Cardiac muscle cell (in vitro differentiated cells and primary cell): Measurements from ENCODE around the gene CCM2L. TPM values are rescaled to one million over a fixed set of nuclear protein-coding genes. Genes with fewer than 3 reads are reported as not detected.

Experiments used
- DNase-seq, 2 donors: peaks; one replicate each; pipeline versions ENCODE4 v3.0.0 to v3.0.0-alpha.2; 2010 to 2017; ENCODE audit warnings: low read depth in 1 of 2, low spot score in 1 of 2
- H3K27ac ChIP-seq: fragments of 200-600 bp; sonication (generic); 2 replicates; pipeline ENCODE4 v1.5.1; 2016
- H3K27me3 ChIP-seq: fragments of 200-600 bp; sonication (generic); 2 replicates; pipeline ENCODE4 v1.6.0; 2016; ENCODE audit warnings: control low read depth
- H3K36me3 ChIP-seq: fragments of 200-600 bp; sonication (generic); 2 replicates; pipeline ENCODE4 v1.5.1; 2016; ENCODE audit warnings: control low read depth
- H3K4me1 ChIP-seq: fragments of 200-600 bp; sonication (generic); 2 replicates; pipeline ENCODE4 v1.8.1; 2017; ENCODE audit warnings: low read depth, mild to moderate bottlenecking, mixed run types
- H3K4me3 ChIP-seq: fragments of 200-600 bp; sonication (generic); 2 replicates; pipeline ENCODE4 v1.5.1; 2016; ENCODE audit warnings: mild to moderate bottlenecking
- H3K9me3 ChIP-seq: fragments of 200-600 bp; sonication (generic); 2 replicates; pipeline ENCODE4 v1.5.1; 2017; ENCODE audit warnings: low read depth, mild to moderate bottlenecking, control low read depth
- CTCF ChIP-seq: IDR thresholded peaks from 2 replicates; pipeline ENCODE4 v1.5.1; 2012; ENCODE audit warnings: low read depth, mild to moderate bottlenecking, low read length
- polyA plus RNA-seq: library from polyadenylated mRNA; unstranded; fragments of >200 nt; fragmentation: Nextera tagmentation; extraction: Ambion mirVana; gene quantifications from 2 replicates; pipeline ENCODE4 v1.2.1, GENCODE V29; 2016
- total RNA-seq: library from RNA; depleted of rRNA; stranded (reverse); fragments of >200 nt; gene quantifications from 2 replicates; pipeline ENCODE4 v1.2.3, GENCODE V29; 2016

CCM2L gene
- total and polyA plus RNA-seq, 2 experiments from 2014 or later = 0.35 to 0.69 TPM

DNA sequence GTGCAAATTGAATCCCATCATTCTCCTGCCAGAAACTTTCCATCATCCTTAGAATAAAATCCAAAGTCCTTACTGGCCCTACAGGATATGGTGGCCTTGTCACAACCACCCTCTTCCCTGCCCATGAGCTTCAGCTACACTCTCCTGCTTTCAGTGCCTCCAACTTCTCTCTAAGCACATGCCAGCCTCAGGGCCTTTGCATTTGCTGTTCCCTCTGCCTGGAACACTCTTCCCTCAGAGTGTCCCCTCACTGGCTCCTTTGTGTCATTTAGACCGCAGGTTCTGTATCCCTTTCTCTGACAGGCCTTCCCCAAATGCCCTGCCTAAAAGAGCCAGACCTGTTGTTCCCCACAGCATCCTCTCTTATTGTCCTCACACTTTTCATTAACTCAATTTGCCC lies 60.0 kb downstream of the CCM2L start:
- TF ChIP-seq CTCF = no peak
- H3K27ac ChIP-seq = no peak overlapping the region
- H3K27me3 ChIP-seq = peaks cover 7% of the 10 kb centered on the region
- no peak for DNase-seq
- no peak overlapping the region for H3K4me3 ChIP-seq
- no peaks in the 10 kb centered on the region for H3K4me1 ChIP-seq
- H3K9me3 ChIP-seq = no peaks in the 10 kb centered on the region
- no peaks in the 10 kb centered on the region for H3K36me3 ChIP-seq

DNA sequence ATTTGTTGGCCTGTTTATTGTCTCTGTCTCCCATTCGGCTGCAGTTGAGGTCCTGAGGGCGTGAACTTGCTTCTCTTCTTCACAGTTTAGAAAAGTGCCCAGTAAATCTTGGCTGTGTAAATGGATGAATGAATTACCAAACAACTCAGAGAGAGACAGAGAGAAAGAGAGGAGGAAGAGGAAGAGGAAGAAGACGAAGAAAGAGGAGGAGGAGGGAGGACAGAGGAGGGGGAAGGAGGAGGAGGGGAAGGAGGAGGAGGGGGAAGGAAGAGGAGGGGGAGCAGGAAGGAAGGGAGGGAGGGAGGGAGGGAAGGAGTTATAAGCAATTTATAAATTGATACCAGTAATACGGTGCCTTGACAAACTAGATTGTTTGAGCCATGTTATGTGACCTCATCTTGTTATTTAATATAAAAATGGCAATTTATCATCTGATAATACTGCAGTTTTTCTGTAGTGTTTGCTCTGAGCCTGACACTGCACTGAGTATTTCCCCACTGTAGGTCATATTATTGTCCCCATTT lies 60.5 kb downstream of the CCM2L start:
- Histone ChIP-seq H3K36me3 (no peaks in the 10 kb centered on the region), H3K9me3 (no peaks in the 10 kb centered on the region), H3K27me3 (peaks cover 7% of the 10 kb centered on the region), H3K4me1 (no peaks in the 10 kb centered on the region), H3K4me3 (no peak overlapping the region), H3K27ac (no peak overlapping the region)
- TF ChIP-seq CTCF = no peak
- DNase-seq = no peak

DNA sequence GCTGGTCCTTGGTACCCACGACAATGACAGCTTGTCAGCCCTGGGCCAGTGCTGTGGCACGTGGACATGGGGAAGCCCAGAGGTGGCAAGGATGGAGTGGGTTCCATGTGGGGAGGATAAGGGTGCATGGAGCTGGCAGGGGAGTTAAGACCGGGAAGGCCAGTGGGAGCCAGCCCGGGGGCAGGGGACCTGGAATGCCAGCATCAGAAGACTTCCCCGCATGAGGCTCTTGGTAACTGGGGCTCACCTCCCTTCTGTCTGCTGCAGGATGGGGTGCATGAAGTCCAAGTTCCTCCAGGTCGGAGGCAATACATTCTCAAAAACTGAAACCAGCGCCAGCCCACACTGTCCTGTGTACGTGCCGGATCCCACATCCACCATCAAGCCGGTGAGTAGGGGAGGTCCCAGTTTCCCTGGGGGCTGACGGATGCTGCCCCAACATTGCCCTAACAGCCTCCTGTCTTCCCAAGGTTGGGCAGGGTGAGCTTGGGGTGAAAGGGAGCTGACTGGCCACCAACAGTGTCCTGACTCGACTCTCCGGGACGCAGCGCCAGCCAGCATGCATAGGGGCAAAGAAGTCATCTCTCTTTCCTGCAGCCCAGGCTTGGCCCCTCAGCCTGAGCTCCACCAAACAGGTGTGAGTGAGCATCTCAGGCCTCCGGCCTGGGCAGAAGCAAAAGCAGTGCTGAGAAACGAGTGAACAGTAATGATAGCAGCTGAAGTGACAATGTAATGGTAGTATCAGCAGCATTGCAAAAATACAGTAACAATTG lies 61.3 kb downstream of the CCM2L start:
- TF ChIP-seq CTCF = no peak
- no peak overlapping the region for H3K27ac ChIP-seq

GRCh38 chr20:32072168-32072750 lies 62.0 kb downstream of the CCM2L start:
- peaks cover 10% of the 10 kb centered on the region for H3K27me3 ChIP-seq
- no peak overlapping the region for H3K4me3 ChIP-seq
- no peak for TF ChIP-seq CTCF
- no peaks in the 10 kb centered on the region for H3K36me3 ChIP-seq
- no peaks in the 10 kb centered on the region for H3K4me1 ChIP-seq
- H3K27ac ChIP-seq = no peak overlapping the region
- no peaks in the 10 kb centered on the region for H3K9me3 ChIP-seq
- no peak for DNase-seq

More for the DNA sequence above, 61.3 kb downstream of the CCM2L start:
- H3K4me3 ChIP-seq = no peak overlapping the region
- peaks cover 10% of the 10 kb centered on the region for H3K27me3 ChIP-seq
- H3K4me1 ChIP-seq = no peaks in the 10 kb centered on the region
- H3K9me3 ChIP-seq = no peaks in the 10 kb centered on the region
- no peak for DNase-seq
- no peaks in the 10 kb centered on the region for H3K36me3 ChIP-seq

GRCh38 chr20:32075534-32075933 lies 65.3 kb downstream of the CCM2L start:
- TF ChIP-seq CTCF = no peak
- H3K36me3 ChIP-seq = no peaks in the 10 kb centered on the region
- H3K4me3 ChIP-seq = no peak overlapping the region
- H3K27me3 ChIP-seq = peaks cover 10% of the 10 kb centered on the region
- H3K9me3 ChIP-seq = no peaks in the 10 kb centered on the region
- no peak overlapping the region for H3K27ac ChIP-seq
- no peaks in the 10 kb centered on the region for H3K4me1 ChIP-seq
- DNase-seq = no peak
